Hepatocyte (in vitro differentiated cells): ENCODE data around the gene VIPR1.

Experiments
- EZH2 ChIP-seq: fragments of 200-600 bp; sonication (generic); IDR thresholded peaks from 2 replicates; pipeline ENCODE4 v1.6.1; 2016; ENCODE audit warnings: antibody characterized with exemption, mild to moderate bottlenecking, borderline replicate concordance
- EZH2phosphoT487 ChIP-seq: fragments of 200-600 bp; sonication (generic); IDR thresholded peaks from one replicate; pipeline ENCODE4 v1.6.1; 2018; ENCODE audit warnings: antibody characterized with exemption, mild to moderate bottlenecking, low read depth, moderate library complexity; ENCODE audit not compliant: unreplicated experiment, severe bottlenecking
- TF ChIP-seq, protein P1 (sequence below): fragments of 200-600 bp; sonication (generic); IDR thresholded peaks from 2 replicates; pipeline ENCODE4 v1.5.1; 2016; ENCODE audit warnings: antibody characterized with exemption, mild to moderate bottlenecking; ENCODE audit not compliant: poor library complexity

- TF ChIP-seq, protein P1, sequence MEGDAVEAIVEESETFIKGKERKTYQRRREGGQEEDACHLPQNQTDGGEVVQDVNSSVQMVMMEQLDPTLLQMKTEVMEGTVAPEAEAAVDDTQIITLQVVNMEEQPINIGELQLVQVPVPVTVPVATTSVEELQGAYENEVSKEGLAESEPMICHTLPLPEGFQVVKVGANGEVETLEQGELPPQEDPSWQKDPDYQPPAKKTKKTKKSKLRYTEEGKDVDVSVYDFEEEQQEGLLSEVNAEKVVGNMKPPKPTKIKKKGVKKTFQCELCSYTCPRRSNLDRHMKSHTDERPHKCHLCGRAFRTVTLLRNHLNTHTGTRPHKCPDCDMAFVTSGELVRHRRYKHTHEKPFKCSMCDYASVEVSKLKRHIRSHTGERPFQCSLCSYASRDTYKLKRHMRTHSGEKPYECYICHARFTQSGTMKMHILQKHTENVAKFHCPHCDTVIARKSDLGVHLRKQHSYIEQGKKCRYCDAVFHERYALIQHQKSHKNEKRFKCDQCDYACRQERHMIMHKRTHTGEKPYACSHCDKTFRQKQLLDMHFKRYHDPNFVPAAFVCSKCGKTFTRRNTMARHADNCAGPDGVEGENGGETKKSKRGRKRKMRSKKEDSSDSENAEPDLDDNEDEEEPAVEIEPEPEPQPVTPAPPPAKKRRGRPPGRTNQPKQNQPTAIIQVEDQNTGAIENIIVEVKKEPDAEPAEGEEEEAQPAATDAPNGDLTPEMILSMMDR: no peak
- TF ChIP-seq EZH2 (no peak), EZH2phosphoT487 (no peak)
Observed at GRCh38 chr3:42493126-42493797, 9.2 kb upstream of the VIPR1 start.
